ENCODE data around the gene HOXB5.
A peak's percentile ranks its signal among the peaks of the same experiment; 100 is the strongest.

The HOXB5 gene

DNA sequence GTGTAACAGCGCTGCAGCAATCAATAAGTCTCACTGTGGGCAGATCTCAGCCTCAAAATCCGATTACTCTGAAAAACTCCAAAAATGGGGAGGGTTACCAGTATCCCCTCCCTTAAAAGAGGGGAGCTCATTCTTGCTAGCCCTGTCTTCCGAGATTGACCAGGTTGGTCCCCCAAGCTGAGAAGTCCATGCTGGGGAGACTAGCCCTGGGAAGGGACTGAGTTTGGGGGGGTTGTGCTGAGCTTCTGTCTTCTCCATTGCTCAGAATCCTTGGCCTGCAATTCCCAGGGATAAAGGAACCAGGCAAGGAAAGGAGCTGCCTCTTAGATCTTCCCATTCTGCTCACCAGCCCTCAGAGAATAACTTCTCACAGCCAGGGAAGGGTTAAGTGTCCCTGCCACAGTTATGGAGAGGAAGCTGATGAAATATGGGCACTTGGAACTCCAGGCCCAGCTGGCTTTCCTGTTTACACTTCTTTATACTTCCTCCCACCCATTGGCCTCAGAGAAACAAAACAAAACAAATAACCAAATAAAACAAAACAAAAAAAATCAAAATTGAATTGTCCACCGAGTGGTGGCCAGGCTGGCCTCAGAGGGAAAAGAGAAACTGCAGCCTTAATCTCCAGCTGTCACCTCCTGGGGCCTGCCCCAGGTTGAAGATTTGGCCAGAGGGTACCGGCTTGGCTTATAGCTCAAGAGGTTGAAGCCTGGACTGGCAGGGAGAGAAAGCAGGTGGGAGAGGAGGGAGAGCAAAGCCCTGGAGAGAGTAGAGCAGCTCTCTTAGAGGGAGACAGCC lies 6.1 kb downstream of the HOXB5 start:
- no peak overlapping the region for H3K4me3 ChIP-seq (replicated peaks; ENCODE audit: low read depth, low read length)
- no peak for DNase-seq (ENCODE audit: extremely low read depth, low read depth)
- no peak for TF ChIP-seq CTCF (IDR thresholded peaks at IDR 0.05; ENCODE audit: low read depth, low read length, missing control alignments)

GRCh38 chr17:48586355-48587258 lies 7.0 kb downstream of the HOXB5 start:
- no peak for TF ChIP-seq CTCF (IDR thresholded peaks at IDR 0.05; ENCODE audit: low read depth, low read length, missing control alignments)
- no peak for DNase-seq (ENCODE audit: extremely low read depth, low read depth)
- peak overlapping the region; percentile 57 for H3K4me3 ChIP-seq (replicated peaks; ENCODE audit: low read depth, low read length)

DNA sequence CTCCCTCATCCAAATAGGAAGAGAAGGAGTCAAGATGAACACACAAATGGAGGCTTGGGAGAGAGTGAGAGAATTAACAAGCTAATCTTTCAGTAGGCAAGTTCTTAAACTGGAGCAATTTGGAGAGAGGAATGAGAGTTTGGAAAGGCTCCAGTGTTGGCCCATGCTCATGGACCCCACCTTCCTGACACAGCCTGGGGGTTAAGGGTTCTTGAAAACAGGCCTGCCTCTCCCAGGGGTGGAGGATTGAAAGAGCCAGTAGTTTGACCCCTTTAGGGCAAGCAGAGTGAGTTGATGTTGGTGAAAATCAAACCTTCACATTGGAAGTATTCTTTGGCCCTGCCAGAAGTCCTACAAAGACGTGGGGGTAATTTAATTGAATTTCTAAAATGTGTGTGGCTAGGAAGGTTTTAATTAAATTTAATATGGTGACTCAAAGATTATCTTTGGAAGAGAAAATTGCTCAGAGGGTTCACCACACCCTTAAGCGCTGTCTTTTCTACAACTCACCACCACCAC lies 9.3 kb downstream of the HOXB5 start:
- TF ChIP-seq CTCF (IDR thresholded peaks at IDR 0.05; ENCODE audit: low read depth, low read length, missing control alignments), result no peak
- no peak for DNase-seq (ENCODE audit: extremely low read depth, low read depth)
- H3K4me3 ChIP-seq (replicated peaks; ENCODE audit: low read depth, low read length), result no peak overlapping the region

GRCh38 chr17:48583708-48584222 lies 9.8 kb downstream of the HOXB5 start:
- DNase-seq (ENCODE audit: extremely low read depth, low read depth), result no peak
- H3K4me3 ChIP-seq (replicated peaks; ENCODE audit: low read depth, low read length), result no peak overlapping the region
- no peak for TF ChIP-seq CTCF (IDR thresholded peaks at IDR 0.05; ENCODE audit: low read depth, low read length, missing control alignments)

GRCh38 chr17:48582750-48583069 lies 10.9 kb downstream of the HOXB5 start:
- no peak overlapping the region for H3K4me3 ChIP-seq (replicated peaks; ENCODE audit: low read depth, low read length)
- no peak for DNase-seq (ENCODE audit: extremely low read depth, low read depth)
- TF ChIP-seq CTCF (IDR thresholded peaks at IDR 0.05; ENCODE audit: low read depth, low read length, missing control alignments), result no peak

DNA sequence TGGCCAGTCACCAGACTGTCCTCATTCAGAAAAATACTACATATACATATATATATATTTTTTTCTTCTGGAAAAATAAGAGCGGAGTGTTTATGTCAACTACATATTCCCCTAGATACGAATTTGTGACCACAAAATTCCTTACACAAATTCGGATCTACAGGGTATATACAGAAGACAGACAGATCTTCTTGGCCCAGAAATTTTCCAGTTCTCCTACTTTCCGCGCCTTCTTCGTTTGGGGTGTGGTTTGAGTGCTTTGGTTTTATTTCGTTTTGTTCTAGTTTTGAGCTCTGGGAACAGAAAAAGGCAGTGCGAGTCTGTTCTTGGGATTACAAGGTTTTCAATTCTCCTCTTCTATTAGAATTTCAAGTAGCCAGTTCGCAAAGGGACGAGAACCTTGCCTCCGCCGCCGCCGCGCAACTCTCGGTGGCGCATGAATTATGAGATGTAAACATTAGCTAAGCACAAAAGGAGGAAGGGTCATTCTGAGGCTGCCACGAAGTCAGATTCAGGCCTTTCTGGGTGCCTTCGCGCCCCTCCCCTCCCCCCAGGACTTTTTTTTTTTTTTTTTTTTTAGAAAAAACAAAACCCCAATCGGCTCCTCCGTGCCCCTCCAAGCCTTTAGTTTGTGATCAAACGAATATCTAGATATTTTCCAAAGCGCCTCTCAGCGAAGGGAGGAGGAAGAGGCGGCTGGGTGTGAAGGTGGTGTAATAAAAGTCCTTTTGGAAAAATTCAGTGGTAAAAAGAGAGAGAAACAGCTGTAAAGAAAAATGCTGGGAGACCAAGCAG lies 13.6 kb downstream of the HOXB5 start:
- H3K4me3 ChIP-seq (replicated peaks; ENCODE audit: low read depth, low read length), result no peak overlapping the region
- no peak for DNase-seq (ENCODE audit: extremely low read depth, low read depth)
- no peak for TF ChIP-seq CTCF (IDR thresholded peaks at IDR 0.05; ENCODE audit: low read depth, low read length, missing control alignments)
